Activated CD4-positive, alpha-beta memory T cell treated with anti-CD3 and anti-CD28 coated beads for 36 hours (primary cell): ENCODE results near the gene RTCA. TPM values are rescaled to one million over a fixed set of nuclear protein-coding genes. Genes with fewer than 3 reads are reported as not detected.
"Not testable (repeated sequence)": the region's sequence is repeated elsewhere in the genome, so short reads cannot be mapped to it uniquely, and the experiment has no call there.

Source experiments
- CTCF ChIA-PET: fragments of 350-600 bp; sonication (Branson Sonifier 250); formaldehyde crosslinking; loops from one replicate; lab custom pipeline; 2021; ENCODE audit warnings: antibody characterized with exemption, inconsistent platforms; lab: Charles Lee
- POLR2A ChIA-PET: fragments of 350-600 bp; sonication (Branson Sonifier 250); formaldehyde crosslinking; loops from one replicate; lab custom pipeline; 2021; ENCODE audit warnings: antibody characterized with exemption; lab: Charles Lee
- DNase-seq: peaks from one replicate; pipeline ENCODE4 v3.0.0-alpha.2; 2020
- H3K27ac Mint-ChIP-seq: one replicate; pipeline ENCODE4 v1.8.0; 2021; ENCODE audit warnings: mixed read lengths
- H3K27me3 Mint-ChIP-seq: one replicate; pipeline ENCODE4 v1.8.0; 2021; ENCODE audit warnings: mixed read lengths
- H3K36me3 Mint-ChIP-seq: one replicate; pipeline ENCODE4 v1.8.0; 2021; ENCODE audit warnings: mixed read lengths
- H3K4me1 Mint-ChIP-seq: one replicate; pipeline ENCODE4 v1.8.0; 2021; ENCODE audit warnings: low read depth, mixed read lengths
- H3K4me3 Mint-ChIP-seq: one replicate; pipeline ENCODE4 v1.8.0; 2021; ENCODE audit warnings: mild to moderate bottlenecking, mixed read lengths
- H3K9me3 Mint-ChIP-seq: one replicate; pipeline ENCODE4 v1.8.0; 2021; ENCODE audit warnings: mixed read lengths
- intact Hi-C: fragments of 100-400 bp; cut with micrococcal nuclease; formaldehyde crosslinking; loops from one replicate; pipeline ENCODE4 v1.15.1; 2023
- total RNA-seq, 2 experiments: library from RNA; stranded (reverse); gene quantifications; one replicate each; pipeline ENCODE4 v1.2.3, GENCODE V29; 2021

The RTCA gene
- total RNA-seq, 2 experiments from 2014 or later, result 56.6 to 58.2 TPM

- Mint-ChIP-seq H3K4me1 (peaks cover 20% of the 10 kb centered on the region), H3K9me3 (peaks cover 11% of the 10 kb centered on the region), H3K27ac (no peak overlapping the region), H3K4me3 (no peak overlapping the region), H3K27me3 (no peaks in the 10 kb centered on the region), H3K36me3 (peaks cover 7% of the 10 kb centered on the region)
- intact Hi-C loops, result no loop called here
- ChIA-PET CTCF (no interaction called here), POLR2A (interaction anchor here (0.7 kb wide), 1 partner anchor 43 kb away, joined by 3 read pairs; the partner anchor contains the start of gene CDC14A)
- no peak for DNase-seq
These were observed 42.8 kb downstream of the RTCA start for GRCh38 chr1:100308777-100309176.

GRCh38 chr1:100309863-100310262, 43.8 kb downstream of the RTCA start:
- no peaks in the 10 kb centered on the region for H3K27me3 Mint-ChIP-seq
- no peak for DNase-seq
- H3K4me1 Mint-ChIP-seq, result peaks cover 20% of the 10 kb centered on the region
- H3K36me3 Mint-ChIP-seq, result peaks cover 7% of the 10 kb centered on the region
- ChIA-PET CTCF (interaction anchor here (1.0 kb wide), 1 partner anchor 14 kb away, joined by 3 read pairs; no protein-coding TSS in a partner anchor), POLR2A (no interaction called here)
- H3K9me3 Mint-ChIP-seq, result peaks cover 11% of the 10 kb centered on the region
- H3K27ac Mint-ChIP-seq, result no peak overlapping the region
- no peak overlapping the region for H3K4me3 Mint-ChIP-seq
- intact Hi-C loops, result no loop called here

GRCh38 chr1:100313382-100313781, 47.4 kb downstream of the RTCA start:
- CTCF ChIA-PET, result no interaction called here

GRCh38 chr1:100316622-100317021, 50.6 kb downstream of the RTCA start:
- Mint-ChIP-seq H3K4me1 (no peaks in the 10 kb centered on the region), H3K9me3 (peaks cover 34% of the 10 kb centered on the region), H3K4me3 (no peak overlapping the region), H3K36me3 (peaks cover 7% of the 10 kb centered on the region), H3K27ac (no peak overlapping the region), H3K27me3 (no peaks in the 10 kb centered on the region)
- intact Hi-C loops, result no loop called here
- no peak for DNase-seq
- ChIA-PET POLR2A (no interaction called here), CTCF (no interaction called here)

More at GRCh38 chr1:100313382-100313781, 47.4 kb downstream of the RTCA start:
- POLR2A ChIA-PET, result no interaction called here
- Mint-ChIP-seq H3K36me3 (peaks cover 11% of the 10 kb centered on the region), H3K4me1 (peaks cover 4% of the 10 kb centered on the region), H3K9me3 (peaks cover 34% of the 10 kb centered on the region), H3K27me3 (no peaks in the 10 kb centered on the region), H3K4me3 (no peak overlapping the region), H3K27ac (no peak overlapping the region)
- intact Hi-C loops, result no loop called here
- no peak for DNase-seq

- ChIA-PET POLR2A (interaction anchor here (0.6 kb wide), 1 partner anchor 63 kb away, joined by 4 read pairs; no protein-coding TSS in a partner anchor), CTCF (no interaction called here)
- Mint-ChIP-seq H3K4me3 (no peak overlapping the region), H3K36me3 (peaks cover 7% of the 10 kb centered on the region), H3K27ac (no peak overlapping the region), H3K27me3 (no peaks in the 10 kb centered on the region), H3K9me3 (peaks cover 32% of the 10 kb centered on the region), H3K4me1 (peaks cover 13% of the 10 kb centered on the region)
- intact Hi-C loops, result no loop called here
- no peak for DNase-seq
These were observed 54.5 kb downstream of the RTCA start for GRCh38 chr1:100320311-100321099.

GRCh38 chr1:100321100-100321493, 55.1 kb downstream of the RTCA start:
- ChIA-PET POLR2A (no interaction called here), CTCF (interaction anchor here (1.1 kb wide), 1 partner anchor 142 kb away, joined by 3 read pairs; no protein-coding TSS in a partner anchor)
- H3K27ac Mint-ChIP-seq, result no peak overlapping the region
- H3K9me3 Mint-ChIP-seq, result peaks cover 26% of the 10 kb centered on the region
- H3K4me1 Mint-ChIP-seq, result peaks cover 13% of the 10 kb centered on the region
- peaks cover 5% of the 10 kb centered on the region for H3K36me3 Mint-ChIP-seq
- no peak for DNase-seq
- no peaks in the 10 kb centered on the region for H3K27me3 Mint-ChIP-seq
- no peak overlapping the region for H3K4me3 Mint-ChIP-seq
- intact Hi-C loops, result no loop called here

- ChIA-PET CTCF (interaction anchor here (1.1 kb wide), 1 partner anchor 142 kb away, joined by 3 read pairs; no protein-coding TSS in a partner anchor), POLR2A (interaction anchor here (0.7 kb wide), 1 partner anchor 72 kb away, joined by 4 read pairs; no protein-coding TSS in a partner anchor)
- Mint-ChIP-seq H3K27ac (no peak overlapping the region), H3K36me3 (peaks cover 5% of the 10 kb centered on the region), H3K27me3 (no peaks in the 10 kb centered on the region), H3K4me1 (peaks cover 13% of the 10 kb centered on the region), H3K4me3 (no peak overlapping the region), H3K9me3 (peaks cover 23% of the 10 kb centered on the region)
- intact Hi-C loops, result no loop called here
- DNase-seq, result no peak
These were observed 55.5 kb downstream of the RTCA start for GRCh38 chr1:100321506-100321905.

GRCh38 chr1:100322436-100323211, 56.6 kb downstream of the RTCA start:
- H3K4me3 Mint-ChIP-seq, result no peak overlapping the region
- peaks cover 13% of the 10 kb centered on the region for H3K4me1 Mint-ChIP-seq
- H3K36me3 Mint-ChIP-seq, result peaks cover 3% of the 10 kb centered on the region
- H3K27ac Mint-ChIP-seq, result peak overlapping the region; percentile 42
- ChIA-PET CTCF (no interaction called here), POLR2A (no interaction called here)
- intact Hi-C loops, result no loop called here
- H3K27me3 Mint-ChIP-seq, result no peaks in the 10 kb centered on the region
- H3K9me3 Mint-ChIP-seq, result peaks cover 14% of the 10 kb centered on the region
- DNase-seq, result no peak

- Mint-ChIP-seq H3K4me3 (no peak overlapping the region), H3K4me1 (peaks cover 13% of the 10 kb centered on the region), H3K36me3 (peaks cover 3% of the 10 kb centered on the region), H3K27ac (peak overlapping the region; percentile 35), H3K9me3 (peaks cover 11% of the 10 kb centered on the region), H3K27me3 (no peaks in the 10 kb centered on the region)
- intact Hi-C loops, result no loop called here
- ChIA-PET POLR2A (no interaction called here), CTCF (interaction anchor here (0.8 to 1.0 kb wide), 2 partner anchors 14 to 132 kb away, joined by 3 to 4 read pairs; no protein-coding TSS in a partner anchor)
- DNase-seq, result no peak
These were observed 57.5 kb downstream of the RTCA start for GRCh38 chr1:100323419-100324106.

- ChIA-PET POLR2A (no interaction called here), CTCF (interaction anchor here (0.6 kb wide), 2 partner anchors 79 to 1068 kb away, joined by 3 to 4 read pairs; no protein-coding TSS in a partner anchor)
- Mint-ChIP-seq H3K36me3 (no peaks in the 10 kb centered on the region), H3K9me3 (no peaks in the 10 kb centered on the region), H3K4me1 (peaks cover 13% of the 10 kb centered on the region), H3K27ac (no peak overlapping the region), H3K27me3 (no peaks in the 10 kb centered on the region), H3K4me3 (no peak overlapping the region)
- intact Hi-C loops, result no loop called here
- DNase-seq, result no peak
These were observed 59.7 kb downstream of the RTCA start for GRCh38 chr1:100325415-100326324.

GRCh38 chr1:100326325-100326670, 60.3 kb downstream of the RTCA start:
- CTCF ChIA-PET, result interaction anchor here (0.6 to 1.5 kb wide), 2 partner anchors 80 to 137 kb away, joined by 3 read pairs; no protein-coding TSS in a partner anchor
- H3K9me3 Mint-ChIP-seq, intact Hi-C loops, H3K36me3 Mint-ChIP-seq, POLR2A ChIA-PET, H3K4me3 Mint-ChIP-seq, H3K27me3 Mint-ChIP-seq, H3K27ac Mint-ChIP-seq, DNase-seq: not testable (repeated sequence)
- peaks cover 13% of the 10 kb centered on the region for H3K4me1 Mint-ChIP-seq
